Measurements from ENCODE around the gene ACOXL. TPM values are rescaled to one million over a fixed set of nuclear protein-coding genes. Genes with fewer than 3 reads are reported as not detected.

ACOXL gene
- total and polyA plus RNA-seq, 2 of the 8 experiments (the other 6 are each of a cell fraction or from before 2014, with no cell fraction given), result 11.4 to 20.6 TPM

GRCh38 chr2:111062417-111062816 lies 330.0 kb downstream of the ACOXL start:
- Histone ChIP-seq H2BK5ac (ENCODE audit: low read depth, low read length) (no peak overlapping the region), H3K4me2 (ENCODE audit: insufficient read depth in 1 of 2, low read depth in 2 of 2, low read length in 2 of 2) (no peak overlapping the region), H3K79me1 (ENCODE audit: low read depth, low read length) (no peaks in the 10 kb centered on the region), H2BK120ac (replicated peaks; ENCODE audit: low read depth, low read length) (no peak overlapping the region), H3K23me2 (ENCODE audit: low read depth, low read length) (no peaks in the 10 kb centered on the region), H3K56ac (replicated peaks; ENCODE audit: insufficient read length, low read depth, low read length) (no peak overlapping the region), H2BK12ac (ENCODE audit: low read depth, low read length) (no peak overlapping the region), H2BK20ac (ENCODE audit: low read length) (no peak overlapping the region), H3K27ac (ENCODE audit: low read depth, low read length) (no peak overlapping the region), H2AFZ (ENCODE audit: low read length) (no peak overlapping the region), H3K36me3 (ENCODE audit: control insufficient read depth in 2 of 4, insufficient read depth in 4 of 4, low read length in 3 of 4) (no peaks in the 10 kb centered on the region), H3K4me3 (ENCODE audit: extremely low read depth in 1 of 4, insufficient read depth in 2 of 4, low read depth in 3 of 4, low read length in 4 of 4) (no peak overlapping the region), H3K27me3 (replicated peaks in 1 of 4; ENCODE audit: control insufficient read depth in 3 of 4, extremely low read depth in 1 of 4, insufficient read depth in 3 of 4, low read length in 3 of 4) (no peaks in the 10 kb centered on the region), H2BK15ac (ENCODE audit: low read length) (no peak overlapping the region), H3K4me1 (replicated peaks in 1 of 4; ENCODE audit: control insufficient read depth in 3 of 4, insufficient read depth in 4 of 4, low read length in 3 of 4) (no peaks in the 10 kb centered on the region), H2AK5ac (ENCODE audit: low read depth, low read length) (no peak overlapping the region), H3K23ac (ENCODE audit: insufficient read length) (no peak overlapping the region), H3K14ac (ENCODE audit: insufficient read length) (no peak overlapping the region), H4K20me1 (replicated peaks in 1 of 2; ENCODE audit: control insufficient read depth in 1 of 2, insufficient read depth in 2 of 2, low read length in 2 of 2) (no peaks in the 10 kb centered on the region), H3K79me2 (ENCODE audit: control insufficient read depth in 1 of 2, insufficient read depth in 2 of 2, low read length in 2 of 2) (no peaks in the 10 kb centered on the region), H3K9me3 (ENCODE audit: insufficient read depth in 2 of 2, low read depth in 1 of 2, low read length in 1 of 2) (no peaks in the 10 kb centered on the region), H3K9ac (replicated peaks in 1 of 4; ENCODE audit: extremely low read depth in 1 of 4, low read depth in 3 of 4, low read length in 3 of 4) (no peak overlapping the region), H4K8ac (ENCODE audit: extremely low read depth, insufficient read depth, low read length) (no peak overlapping the region), H3K18ac (ENCODE audit: extremely low read depth, low read length) (no peak overlapping the region), H4K91ac (replicated peaks; ENCODE audit: insufficient read length, low read length) (no peak overlapping the region), H3K4ac (replicated peaks; ENCODE audit: insufficient read length, low read depth, low read length) (no peak overlapping the region), H4K5ac (ENCODE audit: insufficient read length, low read depth, low read length) (no peak overlapping the region)
- no peak for FAIRE-seq
- no peak for DNase-seq (ENCODE audit: low read depth in 1 of 2, low spot score in 2 of 2)
- ChIA-PET POLR2A (ENCODE audit: partially characterized antibody) (no interaction called here), CTCF (ENCODE audit: partially characterized antibody) (interaction anchor here (1.4 kb wide), 1 partner anchor 244 kb away, joined by 3 read pairs; no protein-coding TSS in a partner anchor)
- WGBS, 2 experiments (ENCODE audit: extremely low coverage in 1 of 2, insufficient coverage in 1 of 2, insufficient read length in 1 of 2, insufficient replicate concordance in 2 of 2, low coverage in 1 of 2, low lambda C conversion rate in 2 of 2, missing lambda C conversion rate in 1 of 2), result 94% methylated on average over 2 of the region's 2 CpGs; no CpG with 5 or more reads in 1 of the 2 experiments
- no peak for TF ChIP-seq USF2 (IDR thresholded peaks at IDR 0.05; ENCODE audit: low read length)
- TF ChIP-seq TCF12 (IDR thresholded peaks at IDR 0.05; ENCODE audit: low read depth, low read length), result no peak
- TF ChIP-seq KDM4A (IDR thresholded peaks at IDR 0.05; ENCODE audit: low read depth, low read length, severe bottlenecking), result no peak
